ENCODE results near the gene ARVCF. TPM values are rescaled to one million over a fixed set of nuclear protein-coding genes. Genes with fewer than 3 reads are reported as not detected.

The ARVCF gene
- total RNA-seq, 1 donor from 2014 or later = 74.5 TPM

DNA sequence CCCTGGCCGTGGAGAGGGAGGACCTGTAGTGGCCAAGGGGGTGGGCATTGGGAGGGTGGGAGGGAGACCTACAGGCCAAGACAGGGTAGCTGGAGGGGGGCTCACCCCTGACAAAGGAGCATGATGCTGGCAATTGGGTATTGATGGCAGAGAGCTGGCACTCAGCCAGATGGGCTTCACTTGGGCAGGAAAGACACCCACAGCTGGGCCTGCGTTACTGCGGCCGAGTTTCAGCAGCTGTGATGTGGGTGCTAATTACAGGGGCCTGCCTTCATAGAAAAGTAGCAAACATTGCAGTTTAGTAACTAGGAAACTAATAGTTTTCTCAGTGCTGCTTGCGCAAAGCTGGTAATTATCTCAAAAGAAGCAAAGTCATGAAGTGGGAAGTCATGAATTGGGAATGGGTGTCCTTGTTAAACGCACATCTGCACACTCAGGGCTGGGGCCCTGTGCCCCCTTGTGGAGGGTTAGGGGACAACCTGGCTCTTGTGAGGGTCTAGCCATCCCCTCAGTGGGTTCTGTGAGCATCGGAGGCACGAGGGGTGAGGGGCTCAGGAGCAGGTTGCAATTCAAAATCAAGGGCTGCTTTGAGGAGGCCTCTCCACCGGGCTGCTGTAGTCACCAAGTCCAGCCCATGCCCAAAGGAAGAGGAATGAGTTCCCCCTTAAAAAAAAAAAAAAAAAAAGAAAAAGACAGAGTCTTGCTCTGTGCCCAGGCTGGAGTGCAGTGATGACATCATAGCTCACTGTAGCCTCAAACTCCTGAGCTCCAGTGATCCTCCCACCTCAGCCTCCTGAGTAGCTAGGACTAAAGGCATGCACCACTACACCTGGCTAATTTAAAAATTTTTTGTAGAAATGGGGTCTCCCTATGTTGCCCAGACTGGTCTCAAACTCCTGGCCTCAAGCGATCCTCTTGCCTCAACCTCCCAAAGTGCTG is 50.6 kb downstream of the ARVCF start:
- H3K4me3 ChIP-seq (ENCODE audit: low read depth, low read length) = no peak overlapping the region
- H3K27me3 ChIP-seq (ENCODE audit: control insufficient read depth, insufficient read depth, low read length) = no peaks in the 10 kb centered on the region
- H3K36me3 ChIP-seq (ENCODE audit: control insufficient read depth, insufficient read depth, low read length) = peaks cover 1% of the 10 kb centered on the region
- TF ChIP-seq, protein P1, sequence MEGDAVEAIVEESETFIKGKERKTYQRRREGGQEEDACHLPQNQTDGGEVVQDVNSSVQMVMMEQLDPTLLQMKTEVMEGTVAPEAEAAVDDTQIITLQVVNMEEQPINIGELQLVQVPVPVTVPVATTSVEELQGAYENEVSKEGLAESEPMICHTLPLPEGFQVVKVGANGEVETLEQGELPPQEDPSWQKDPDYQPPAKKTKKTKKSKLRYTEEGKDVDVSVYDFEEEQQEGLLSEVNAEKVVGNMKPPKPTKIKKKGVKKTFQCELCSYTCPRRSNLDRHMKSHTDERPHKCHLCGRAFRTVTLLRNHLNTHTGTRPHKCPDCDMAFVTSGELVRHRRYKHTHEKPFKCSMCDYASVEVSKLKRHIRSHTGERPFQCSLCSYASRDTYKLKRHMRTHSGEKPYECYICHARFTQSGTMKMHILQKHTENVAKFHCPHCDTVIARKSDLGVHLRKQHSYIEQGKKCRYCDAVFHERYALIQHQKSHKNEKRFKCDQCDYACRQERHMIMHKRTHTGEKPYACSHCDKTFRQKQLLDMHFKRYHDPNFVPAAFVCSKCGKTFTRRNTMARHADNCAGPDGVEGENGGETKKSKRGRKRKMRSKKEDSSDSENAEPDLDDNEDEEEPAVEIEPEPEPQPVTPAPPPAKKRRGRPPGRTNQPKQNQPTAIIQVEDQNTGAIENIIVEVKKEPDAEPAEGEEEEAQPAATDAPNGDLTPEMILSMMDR (IDR thresholded peaks at IDR 0.05; ENCODE audit: insufficient read depth, low read length, poor library complexity, severe bottlenecking) = peak; percentile 50
- DNase-seq (ENCODE audit: low read depth) = no peak

DNA sequence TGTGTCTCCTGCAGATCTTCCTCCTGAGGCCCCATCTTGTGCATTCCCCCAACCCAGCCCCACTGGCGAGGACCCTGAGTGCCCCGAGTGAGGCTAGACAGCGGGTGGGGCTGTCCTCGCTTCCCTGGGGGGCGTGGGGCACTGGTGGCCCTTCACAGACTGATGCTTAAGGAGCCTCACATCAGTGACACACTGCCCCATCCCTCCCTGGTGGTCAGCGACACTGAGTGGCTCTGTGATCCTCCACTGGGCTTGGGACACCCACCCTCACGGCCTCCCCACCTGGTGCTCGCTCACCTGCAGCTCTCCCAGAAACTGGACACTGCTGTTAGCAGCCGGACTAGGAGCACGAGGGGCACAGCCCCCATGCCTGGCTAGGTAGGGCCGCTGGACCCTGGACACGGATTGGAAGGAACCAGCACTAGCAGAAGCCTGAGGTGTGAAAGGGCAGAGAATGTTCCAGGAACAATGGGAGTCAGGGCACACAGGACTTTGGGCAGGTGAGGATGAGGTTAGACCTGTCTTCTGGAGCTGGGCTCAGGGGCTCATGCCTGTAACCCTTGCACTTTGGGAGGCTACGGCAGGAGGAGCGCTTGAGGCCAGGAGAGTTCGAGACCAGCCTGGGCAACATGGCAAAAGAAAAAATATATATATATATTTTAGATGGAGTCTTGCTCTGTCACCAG is 51.8 kb downstream of the ARVCF start:
- Histone ChIP-seq H3K4me3 (ENCODE audit: low read depth, low read length) (no peak overlapping the region), H3K36me3 (ENCODE audit: control insufficient read depth, insufficient read depth, low read length) (peaks cover 1% of the 10 kb centered on the region), H3K27me3 (ENCODE audit: control insufficient read depth, insufficient read depth, low read length) (no peaks in the 10 kb centered on the region)
- TF ChIP-seq, protein P1 (IDR thresholded peaks at IDR 0.05; ENCODE audit: insufficient read depth, low read length, poor library complexity, severe bottlenecking) = no peak
- no peak for DNase-seq (ENCODE audit: low read depth)

DNA sequence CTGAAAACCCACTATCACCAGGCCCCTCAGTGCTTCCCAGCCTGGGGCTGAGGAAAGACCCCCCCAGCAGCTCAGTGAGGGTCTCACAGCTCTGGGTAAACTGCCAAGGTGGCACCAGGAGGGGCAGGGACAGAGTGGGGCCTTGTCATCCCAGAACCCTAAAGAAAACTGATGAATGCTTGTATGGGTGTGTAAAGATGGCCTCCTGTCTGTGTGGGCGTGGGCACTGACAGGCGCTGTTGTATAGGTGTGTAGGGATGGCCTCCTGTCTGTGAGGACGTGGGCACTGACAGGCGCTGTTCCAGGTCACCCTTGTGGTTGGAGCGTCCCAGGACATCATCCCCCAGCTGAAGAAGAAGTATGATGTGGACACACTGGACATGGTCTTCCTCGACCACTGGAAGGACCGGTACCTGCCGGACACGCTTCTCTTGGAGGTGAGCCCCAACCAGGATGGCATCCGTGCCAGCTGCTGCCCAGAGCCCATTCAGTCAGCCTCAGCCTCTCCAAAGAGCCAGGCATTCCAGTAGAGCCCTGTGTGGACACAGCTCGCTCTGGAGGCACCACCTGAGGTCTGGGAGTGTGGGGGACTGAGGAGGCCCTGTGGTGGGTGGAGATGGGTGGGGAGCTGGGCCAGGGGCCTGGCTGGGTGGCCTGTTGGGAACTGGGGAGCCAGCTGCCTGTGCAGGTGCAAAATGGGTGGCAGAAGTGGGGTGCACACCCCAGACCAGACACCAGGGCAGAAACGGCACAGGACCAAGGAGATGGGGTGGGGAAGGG is 52.6 kb downstream of the ARVCF start:
- no peaks in the 10 kb centered on the region for H3K27me3 ChIP-seq (ENCODE audit: control insufficient read depth, insufficient read depth, low read length)
- DNase-seq (ENCODE audit: low read depth) = no peak
- H3K4me3 ChIP-seq (ENCODE audit: low read depth, low read length) = no peak overlapping the region
- TF ChIP-seq, protein P1 (IDR thresholded peaks at IDR 0.05; ENCODE audit: insufficient read depth, low read length, poor library complexity, severe bottlenecking) = no peak
- peaks cover 1% of the 10 kb centered on the region for H3K36me3 ChIP-seq (ENCODE audit: control insufficient read depth, insufficient read depth, low read length)

DNA sequence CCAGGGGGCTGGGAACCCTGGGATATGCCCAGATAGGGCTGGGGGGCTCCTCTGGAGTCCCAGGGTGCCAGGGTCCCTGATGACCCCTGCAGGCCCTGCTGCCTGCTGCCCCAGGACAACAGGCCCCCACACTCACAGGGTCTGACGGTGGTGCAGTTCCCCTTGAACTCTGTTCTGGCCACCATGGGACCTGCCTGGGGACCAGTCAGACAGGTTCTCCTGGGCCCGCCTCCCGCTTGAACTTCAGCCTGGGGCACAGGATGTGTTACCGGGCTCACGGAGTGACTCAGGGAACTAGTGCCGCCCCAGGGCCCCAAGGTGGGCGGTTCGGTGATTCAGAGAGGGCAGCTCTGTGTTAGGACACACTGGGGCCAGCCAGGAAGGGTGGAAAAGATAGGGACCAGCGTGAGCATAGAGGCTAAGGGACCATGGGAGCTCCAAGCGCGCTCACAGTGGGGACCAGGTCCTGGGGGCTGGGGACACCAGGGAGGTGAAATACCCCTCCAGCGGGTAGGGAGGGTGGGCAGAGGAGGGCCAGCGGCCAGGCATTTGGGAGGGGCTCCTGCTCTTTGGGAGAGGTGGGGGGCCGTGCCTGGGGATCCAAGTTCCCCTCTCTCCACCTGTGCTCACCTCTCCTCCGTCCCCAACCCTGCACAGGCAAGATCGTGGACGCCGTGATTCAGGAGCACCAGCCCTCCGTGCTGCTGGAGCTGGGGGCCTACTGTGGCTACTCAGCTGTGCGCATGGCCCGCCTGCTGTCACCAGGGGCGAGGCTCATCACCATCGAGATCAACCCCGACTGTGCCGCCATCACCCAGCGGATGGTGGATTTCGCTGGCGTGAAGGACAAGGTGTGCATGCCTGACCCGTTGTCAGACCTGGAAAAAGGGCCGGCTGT is 53.5 kb downstream of the ARVCF start:
- no peak overlapping the region for H3K4me3 ChIP-seq (ENCODE audit: low read depth, low read length)
- DNase-seq (ENCODE audit: low read depth) = no peak
- H3K27me3 ChIP-seq (ENCODE audit: control insufficient read depth, insufficient read depth, low read length) = no peaks in the 10 kb centered on the region
- TF ChIP-seq, protein P1 (IDR thresholded peaks at IDR 0.05; ENCODE audit: insufficient read depth, low read length, poor library complexity, severe bottlenecking) = no peak
- peaks cover 1% of the 10 kb centered on the region for H3K36me3 ChIP-seq (ENCODE audit: control insufficient read depth, insufficient read depth, low read length)

DNA sequence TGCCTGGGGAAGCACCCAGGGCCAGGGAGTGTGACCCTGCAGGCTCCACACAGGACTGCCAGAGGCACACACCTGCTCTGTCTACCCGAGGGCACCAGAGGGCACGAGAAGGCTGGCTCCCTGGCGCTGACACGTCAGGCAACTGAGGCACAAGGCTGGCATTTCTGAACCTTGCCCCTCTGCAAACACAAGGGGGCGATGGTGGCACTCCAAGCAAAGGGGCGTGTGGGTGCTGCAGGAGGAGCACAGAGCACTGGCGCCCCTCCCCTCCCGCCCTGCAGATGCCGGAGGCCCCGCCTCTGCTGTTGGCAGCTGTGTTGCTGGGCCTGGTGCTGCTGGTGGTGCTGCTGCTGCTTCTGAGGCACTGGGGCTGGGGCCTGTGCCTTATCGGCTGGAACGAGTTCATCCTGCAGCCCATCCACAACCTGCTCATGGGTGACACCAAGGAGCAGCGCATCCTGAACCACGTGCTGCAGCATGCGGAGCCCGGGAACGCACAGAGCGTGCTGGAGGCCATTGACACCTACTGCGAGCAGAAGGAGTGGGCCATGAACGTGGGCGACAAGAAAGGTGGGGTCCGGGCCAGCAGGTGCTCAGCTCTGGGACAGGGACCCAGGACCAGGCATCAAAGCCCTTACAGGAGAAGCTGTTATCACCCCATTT is 54.2 kb downstream of the ARVCF start:
- DNase-seq (ENCODE audit: low read depth) = no peak
- no peak overlapping the region for H3K4me3 ChIP-seq (ENCODE audit: low read depth, low read length)
- H3K27me3 ChIP-seq (ENCODE audit: control insufficient read depth, insufficient read depth, low read length) = no peaks in the 10 kb centered on the region
- H3K36me3 ChIP-seq (ENCODE audit: control insufficient read depth, insufficient read depth, low read length) = peaks cover 1% of the 10 kb centered on the region
- TF ChIP-seq, protein P1 (IDR thresholded peaks at IDR 0.05; ENCODE audit: insufficient read depth, low read length, poor library complexity, severe bottlenecking) = peak; percentile 81

Data from kidney epithelial cell (primary cell).